K562 (cell line): ENCODE data around the gene WFDC8. TPM values are rescaled to one million over a fixed set of nuclear protein-coding genes. Genes with fewer than 3 reads are reported as not detected.

Source experiments
- ARID2 ChIP-seq: fragments of 450-650 bp; IDR thresholded peaks from 2 replicates; pipeline ENCODE4 v1.6.1; 2017; ENCODE audit warnings: antibody characterized with exemption, mild to moderate bottlenecking
- BACH1 ChIP-seq: fragments of 200-800 bp; sonication (Bioruptor generic); IDR thresholded peaks from 2 replicates; pipeline ENCODE4 v1.6.1; 2016; ENCODE audit warnings: missing genetic modification characterization, missing compliant biosample characterization
- CC2D1A ChIP-seq: fragments of 450-650 bp; IDR thresholded peaks from 2 replicates; pipeline ENCODE4 v1.6.1; 2017; ENCODE audit warnings: mild to moderate bottlenecking
- CEBPB ChIP-seq: fragments of 450-650 bp; IDR thresholded peaks from 2 replicates; pipeline ENCODE4 v1.6.1; 2016; ENCODE audit warnings: missing genetic modification characterization, missing compliant biosample characterization
- CXXC5 ChIP-seq: fragments of 250-450 bp; sonication (Bioruptor Pico); IDR thresholded peaks from 2 replicates; pipeline ENCODE4 v1.8.0; 2022; ENCODE audit warnings: inconsistent platforms, mild to moderate bottlenecking, moderate library complexity
- KLF16 ChIP-seq: IDR thresholded peaks from 2 replicates; pipeline ENCODE4 v1.6.1; 2016; ENCODE audit warnings: antibody characterized with exemption
- MAZ ChIP-seq, 2 experiments: fragments of 450-650 bp in 1 of 2; sonication (generic) in 1 of 2; formaldehyde crosslinking; IDR thresholded peaks in 1 of 2; conservative IDR thresholded peaks in 1 of 2; 2 replicates each; pipeline versions ENCODE4 v1.4.0 to v1.5.0; 2020; ENCODE audit warnings: mild to moderate bottlenecking in 1 of 2, missing genetic modification reagents in 1 of 2
- RB1 ChIP-seq: fragments of 450-650 bp; IDR thresholded peaks from 2 replicates; pipeline ENCODE4 v1.6.1; 2017; ENCODE audit warnings: low read depth, mild to moderate bottlenecking
- RCOR1 ChIP-seq, 2 experiments: IDR thresholded peaks; 2 replicates each; pipeline ENCODE4 v1.6.1; 2012; ENCODE audit warnings: low read depth in 2 of 2, low read length in 2 of 2, borderline replicate concordance in 1 of 2, improper control_type of control experiment in 1 of 2
- SNIP1 ChIP-seq: fragments of 450-650 bp; IDR thresholded peaks from 2 replicates; pipeline ENCODE4 v1.7.1; 2017; ENCODE audit warnings: low read depth, mild to moderate bottlenecking
- SOX6 ChIP-seq: fragments of 450-650 bp; IDR thresholded peaks from 2 replicates; pipeline ENCODE4 v1.6.1; 2014; ENCODE audit warnings: mild to moderate bottlenecking
- YY1 ChIP-seq, 3 experiments: IDR thresholded peaks; 2 replicates each; pipeline ENCODE4 v1.6.1; 2011; ENCODE audit warnings: low read length in 2 of 3, mild to moderate bottlenecking in 2 of 3, moderate library complexity in 2 of 3, borderline replicate concordance in 1 of 3, control low read depth in 1 of 3, low read depth in 1 of 3; ENCODE audit not compliant: insufficient read depth in 3 of 3, insufficient replicate concordance in 2 of 3, control insufficient read depth in 1 of 3, insufficient read length in 1 of 3; ENCODE audit errors: extremely low read depth in 1 of 3
- polyA plus RNA-seq, 8 experiments: library from polyadenylated mRNA; depleted of rRNA in 4 of 8; stranded (reverse) in 5 of 8; unstranded in 3 of 8; fragments of >200 nt; fragmentation: Nextera tagmentation in 2 of 8; fragmentation: Illumina TruSeq in 1 of 8; extraction: Ambion mirVana in 2 of 8; extraction: Trizol in 1 of 8; gene quantifications; 2 replicates each; pipeline versions ENCODE4 v1.2.1 to v1.2.3, GENCODE V29; 2011 to 2014; ENCODE audit warnings: inconsistent platforms in 1 of 8, missing spikeins in 1 of 8
- total RNA-seq, 7 experiments: library from RNA; depleted of rRNA in 6 of 7; stranded (reverse); fragments of >200 nt in 6 of 7; fragmentation: Illumina TruSeq in 2 of 7; extraction: Trizol in 2 of 7; gene quantifications; 2 replicates each; pipeline versions ENCODE4 v1.2.1 to v1.2.3, GENCODE V29; 2011 to 2021; ENCODE audit warnings: low replicate concordance in 1 of 7
- TF ChIP-seq, protein P1 (sequence below): IDR thresholded peaks from 2 replicates; pipeline ENCODE4 v1.6.1; 2016; ENCODE audit warnings: missing genetic modification characterization, missing compliant biosample characterization
- TF ChIP-seq, protein P2 (sequence below), 2 experiments: fragments of 450-650 bp; IDR thresholded peaks; 2 replicates each; pipeline ENCODE4 v1.6.1; 2016
- TF ChIP-seq, protein P3 (sequence below): fragments of 450-650 bp; IDR thresholded peaks from 2 replicates; pipeline ENCODE4 v1.6.1; 2016

WFDC8 gene
- total and polyA plus RNA-seq, 9 of the 15 experiments (the other 6 are each of a cell fraction or from before 2014, with no cell fraction given): not detected

DNA sequence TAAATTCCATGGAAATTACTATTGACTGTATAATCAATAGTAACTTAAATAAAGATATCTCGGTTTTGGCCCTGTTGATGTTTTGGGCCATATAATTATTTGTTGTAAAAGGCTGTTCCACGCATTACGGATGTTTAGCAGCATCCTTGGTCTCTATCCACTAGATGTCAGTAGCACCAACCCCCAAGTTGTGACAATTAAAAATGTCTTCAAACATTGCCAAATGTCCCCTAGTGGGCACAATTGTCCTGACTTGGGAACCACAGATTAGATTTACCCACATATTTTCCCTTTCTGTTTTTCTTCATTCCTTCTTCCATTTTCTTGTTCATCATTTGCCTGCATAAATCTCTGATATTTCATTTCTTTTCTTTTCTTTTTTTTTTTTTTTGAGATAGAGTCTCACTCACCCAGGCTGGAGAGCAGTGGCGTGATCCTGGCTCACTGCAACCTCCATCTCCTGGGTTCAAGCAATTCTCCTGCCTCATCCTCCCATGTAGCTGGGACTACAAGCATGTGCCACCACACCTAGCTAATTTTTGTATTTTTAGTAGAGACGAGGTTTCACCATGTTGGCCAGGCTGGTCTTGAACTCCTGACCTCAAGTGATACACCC lies 13.6 kb upstream of the WFDC8 start (continued):
- TF ChIP-seq, protein P1, sequence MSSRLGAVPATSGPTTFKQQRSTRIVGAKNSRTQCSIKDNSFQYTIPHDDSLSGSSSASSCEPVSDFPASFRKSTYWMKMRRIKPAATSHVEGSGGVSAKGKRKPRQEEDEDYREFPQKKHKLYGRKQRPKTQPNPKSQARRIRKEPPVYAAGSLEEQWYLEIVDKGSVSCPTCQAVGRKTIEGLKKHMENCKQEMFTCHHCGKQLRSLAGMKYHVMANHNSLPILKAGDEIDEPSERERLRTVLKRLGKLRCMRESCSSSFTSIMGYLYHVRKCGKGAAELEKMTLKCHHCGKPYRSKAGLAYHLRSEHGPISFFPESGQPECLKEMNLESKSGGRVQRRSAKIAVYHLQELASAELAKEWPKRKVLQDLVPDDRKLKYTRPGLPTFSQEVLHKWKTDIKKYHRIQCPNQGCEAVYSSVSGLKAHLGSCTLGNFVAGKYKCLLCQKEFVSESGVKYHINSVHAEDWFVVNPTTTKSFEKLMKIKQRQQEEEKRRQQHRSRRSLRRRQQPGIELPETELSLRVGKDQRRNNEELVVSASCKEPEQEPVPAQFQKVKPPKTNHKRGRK (tag): peak; percentile 77
- TF ChIP-seq SOX6 (no peak), CC2D1A (0 out of 2 replicates have a peak, but pooled peaks have one; percentile 32), YY1 (IDR thresholded peaks at IDR 0.05; ENCODE audit: borderline replicate concordance in 1 of 3, control insufficient read depth in 1 of 3, extremely low read depth in 1 of 3, insufficient read depth in 3 of 3, insufficient read length in 1 of 3, insufficient replicate concordance in 2 of 3, low read depth in 1 of 3, low read length in 2 of 3) (peak in 1 of 3 experiments; percentile 33), CEBPB (tag) (0 out of 2 replicates have a peak, but pooled peaks have one; percentile 14), KLF16 (peak; percentile 47; the same call in 1 of the 2 replicates), SNIP1 (no peak), RCOR1 (IDR thresholded peaks at IDR 0.05; ENCODE audit: borderline replicate concordance in 1 of 2, low read depth in 2 of 2, low read length in 2 of 2) (peak in 1 of 2 experiments; percentile 21; a peak in 1 of 4 replicates), BACH1 (tag) (no peak), RB1 (0 out of 2 replicates have a peak, but pooled peaks have one; percentile 13), MAZ (CRISPR knock-in tag; conservative IDR thresholded peaks at IDR 0.05 in 1 of 2, IDR thresholded peaks at IDR 0.05 in 1 of 2) (0 out of 4 replicates have a peak, but pooled peaks of 1 of the 2 experiments have one; percentile 16), ARID2 (0 out of 2 replicates have a peak, but pooled peaks have one; percentile 60), CXXC5 (CRISPR knock-in tag) (peak; percentile 11; the same call in 1 of the 2 replicates)
- TF ChIP-seq, protein P2, sequence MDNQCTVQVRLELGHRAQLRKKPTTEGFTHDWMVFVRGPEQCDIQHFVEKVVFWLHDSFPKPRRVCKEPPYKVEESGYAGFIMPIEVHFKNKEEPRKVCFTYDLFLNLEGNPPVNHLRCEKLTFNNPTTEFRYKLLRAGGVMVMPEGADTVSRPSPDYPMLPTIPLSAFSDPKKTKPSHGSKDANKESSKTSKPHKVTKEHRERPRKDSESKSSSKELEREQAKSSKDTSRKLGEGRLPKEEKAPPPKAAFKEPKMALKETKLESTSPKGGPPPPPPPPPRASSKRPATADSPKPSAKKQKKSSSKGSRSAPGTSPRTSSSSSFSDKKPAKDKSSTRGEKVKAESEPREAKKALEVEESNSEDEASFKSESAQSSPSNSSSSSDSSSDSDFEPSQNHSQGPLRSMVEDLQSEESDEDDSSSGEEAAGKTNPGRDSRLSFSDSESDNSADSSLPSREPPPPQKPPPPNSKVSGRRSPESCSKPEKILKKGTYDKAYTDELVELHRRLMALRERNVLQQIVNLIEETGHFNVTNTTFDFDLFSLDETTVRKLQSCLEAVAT (IDR thresholded peaks at IDR 0.05): peak in 1 of 2 experiments; percentile 59; a peak in 1 of 4 replicates
- TF ChIP-seq, protein P3, sequence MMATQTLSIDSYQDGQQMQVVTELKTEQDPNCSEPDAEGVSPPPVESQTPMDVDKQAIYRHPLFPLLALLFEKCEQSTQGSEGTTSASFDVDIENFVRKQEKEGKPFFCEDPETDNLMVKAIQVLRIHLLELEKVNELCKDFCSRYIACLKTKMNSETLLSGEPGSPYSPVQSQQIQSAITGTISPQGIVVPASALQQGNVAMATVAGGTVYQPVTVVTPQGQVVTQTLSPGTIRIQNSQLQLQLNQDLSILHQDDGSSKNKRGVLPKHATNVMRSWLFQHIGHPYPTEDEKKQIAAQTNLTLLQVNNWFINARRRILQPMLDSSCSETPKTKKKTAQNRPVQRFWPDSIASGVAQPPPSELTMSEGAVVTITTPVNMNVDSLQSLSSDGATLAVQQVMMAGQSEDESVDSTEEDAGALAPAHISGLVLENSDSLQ: 0 out of 2 replicates have a peak, but pooled peaks have one; percentile 19
